SK-N-SH (cell line): ENCODE measurements around the gene CD28. TPM values are rescaled to one million over a fixed set of nuclear protein-coding genes. Genes with fewer than 3 reads are reported as not detected.

Experiments
- CTCF ChIA-PET: fragments of 300-600, 350-600 bp; formaldehyde crosslinking; extraction: SDS; loops from one replicate; lab custom pipeline; 2021; lab: Yijun Ruan, JAX
- POLR2A ChIA-PET: fragments of 350-600 bp; sonication (Branson Sonifier 250); formaldehyde crosslinking; extraction: SDS; loops from one replicate; lab custom pipeline; 2020; ENCODE audit warnings: antibody characterized with exemption, inconsistent platforms; lab: Yijun Ruan, JAX
- DNase-seq: peaks from one replicate; pipeline ENCODE4 v3.0.0; 2012
- H2AFZ ChIP-seq: fragments of 200-600 bp; sonication (generic); 2 replicates; pipeline ENCODE4 v1.8.1; 2016; ENCODE audit warnings: antibody characterized with exemption, mild to moderate bottlenecking, low read depth
- H3F3A ChIP-seq: fragments of 200-600 bp; sonication (generic); replicated peaks from 2 replicates; pipeline ENCODE3; 2016; ENCODE audit warnings: antibody characterized with exemption, mild to moderate bottlenecking; ENCODE audit not compliant: insufficient read depth
- H3K27ac ChIP-seq, 2 experiments: fragments of 200-500 bp in 1 of 2; fragments of 200-600 bp in 1 of 2; sonication (Bioruptor generic) in 1 of 2; sonication (generic), shearing (Covaris generic) in 1 of 2; 2 replicates each; pipeline versions ENCODE4 v1.5.1 to v1.6.1; 2014 to 2016; ENCODE audit warnings: low read depth in 2 of 2, inconsistent platforms in 1 of 2, low read length in 1 of 2, mild to moderate bottlenecking in 1 of 2, mixed read lengths in 1 of 2
- H3K27me3 ChIP-seq: fragments of 200-600 bp; sonication (generic), shearing (Covaris generic); 2 replicates; pipeline ENCODE4 v1.6.1; 2016; ENCODE audit warnings: mixed run types; ENCODE audit not compliant: insufficient read depth
- H3K36me3 ChIP-seq, 2 experiments: fragments of 200-500 bp in 1 of 2; fragments of 200-600 bp in 1 of 2; sonication (Bioruptor generic) in 1 of 2; sonication (generic) in 1 of 2; replicated peaks in 1 of 2; 2 replicates each; pipeline versions ENCODE3 to v1.5.1; 2014 to 2016; ENCODE audit warnings: low read length in 1 of 2, mild to moderate bottlenecking in 1 of 2; ENCODE audit not compliant: insufficient read depth in 2 of 2, control insufficient read depth in 1 of 2
- H3K4me1 ChIP-seq, 2 experiments: fragments of 200-500 bp in 1 of 2; fragments of 200-600 bp in 1 of 2; sonication (Bioruptor generic) in 1 of 2; sonication (generic), shearing (Covaris generic) in 1 of 2; 2 replicates each; pipeline versions ENCODE4 v1.5.1 to v1.6.1; 2014 to 2016; ENCODE audit warnings: low read depth in 1 of 2, low read length in 1 of 2, mixed run types in 1 of 2; ENCODE audit not compliant: insufficient read depth in 2 of 2, control insufficient read depth in 1 of 2
- H3K4me2 ChIP-seq: fragments of 200-600 bp; sonication (generic), shearing (Covaris generic); 2 replicates; pipeline ENCODE4 v1.6.1; 2017; ENCODE audit warnings: mixed run types
- H3K4me3 ChIP-seq, 2 experiments: fragments of 200-500 bp in 1 of 2; fragments of 200-600 bp in 1 of 2; sonication (Bioruptor generic) in 1 of 2; sonication (generic), shearing (Covaris generic) in 1 of 2; 2 replicates each; pipeline versions ENCODE4 v1.5.1 to v1.8.1; 2014 to 2016; ENCODE audit warnings: low read depth in 2 of 2, inconsistent platforms in 1 of 2, low read length in 1 of 2, mild to moderate bottlenecking in 1 of 2, mixed read lengths in 1 of 2, moderate library complexity in 1 of 2
- H3K79me2 ChIP-seq: fragments of 200-600 bp; sonication (generic); 2 replicates; pipeline ENCODE4 v1.8.1; 2017; ENCODE audit warnings: mild to moderate bottlenecking; ENCODE audit not compliant: insufficient read depth
- H3K9ac ChIP-seq: fragments of 200-600 bp; sonication (generic); 2 replicates; pipeline ENCODE4 v1.6.1; 2017; ENCODE audit warnings: mixed run types
- H3K9me2 ChIP-seq: fragments of 200-600 bp; sonication (generic); 2 replicates; pipeline ENCODE4 v1.6.1; 2017; ENCODE audit warnings: mixed run types
- H3K9me3 ChIP-seq: fragments of 200-600 bp; sonication (generic); 2 replicates; pipeline ENCODE4 v1.6.1; 2017; ENCODE audit warnings: mixed run types, mild to moderate bottlenecking, moderate library complexity
- H4K20me1 ChIP-seq: fragments of 200-600 bp; sonication (generic); 2 replicates; pipeline ENCODE4 v1.6.1; 2017; ENCODE audit warnings: mild to moderate bottlenecking, mixed run types; ENCODE audit not compliant: insufficient read depth
- EP300 ChIP-seq, 2 experiments: IDR thresholded peaks; 2 replicates each; pipeline versions ENCODE4 v1.4.0 to v1.6.1; 2012; ENCODE audit warnings: borderline replicate concordance in 1 of 2, low read depth in 1 of 2, low read length in 1 of 2
- EZH2phosphoT487 ChIP-seq: fragments of 200-600 bp; sonication (generic); IDR thresholded peaks from 2 replicates; pipeline ENCODE4 v1.6.1; 2017; ENCODE audit warnings: low read depth, mixed run types, mild to moderate bottlenecking, antibody characterized with exemption, moderate library complexity, borderline replicate concordance
- FOSL2 ChIP-seq: IDR thresholded peaks from 2 replicates; pipeline ENCODE4 v1.4.0; 2012; ENCODE audit warnings: low read depth, mild to moderate bottlenecking, moderate library complexity, borderline replicate concordance
- FOXJ3 ChIP-seq: sonication (generic); formaldehyde crosslinking; IDR thresholded peaks from 2 replicates; pipeline ENCODE4 v1.5.1; 2020; ENCODE audit warnings: mild to moderate bottlenecking, missing genetic modification reagents
- GABPA ChIP-seq: IDR thresholded peaks from 2 replicates; pipeline ENCODE4 v1.4.0; 2012; ENCODE audit warnings: low read depth, mild to moderate bottlenecking
- GATA2 ChIP-seq: sonication (generic); formaldehyde crosslinking; IDR thresholded peaks from 2 replicates; pipeline ENCODE4 v1.5.0; 2020; ENCODE audit warnings: mild to moderate bottlenecking, missing genetic modification reagents
- JUND ChIP-seq: IDR thresholded peaks from 2 replicates; pipeline ENCODE4 v1.4.0; 2012
- MEF2A ChIP-seq: IDR thresholded peaks from 2 replicates; pipeline ENCODE4 v1.4.0; 2012; ENCODE audit warnings: low read depth, borderline replicate concordance
- MXI1 ChIP-seq: IDR thresholded peaks from 2 replicates; pipeline ENCODE4 v1.6.1; 2012; ENCODE audit warnings: mild to moderate bottlenecking, low read depth, low read length, improper control_type of control experiment
- NRF1 ChIP-seq: IDR thresholded peaks from 2 replicates; pipeline ENCODE4 v1.6.1; 2012; ENCODE audit warnings: low read depth, mild to moderate bottlenecking, low read length
- RCOR1 ChIP-seq: fragments of 150-350 bp; IDR thresholded peaks from 2 replicates; pipeline ENCODE4 v1.6.1; 2017; ENCODE audit warnings: antibody characterized with exemption, low read length
- SIN3A ChIP-seq: IDR thresholded peaks from 2 replicates; pipeline ENCODE4 v1.6.1; 2012; ENCODE audit warnings: low read depth, mild to moderate bottlenecking, low read length, moderate library complexity, borderline replicate concordance
- TAF1 ChIP-seq: IDR thresholded peaks from 2 replicates; pipeline ENCODE4 v1.6.1; 2012; ENCODE audit warnings: low read depth, mild to moderate bottlenecking, low read length, moderate library complexity, borderline replicate concordance
- TCF12 ChIP-seq: IDR thresholded peaks from 2 replicates; pipeline ENCODE4 v1.4.0; 2012
- YY1 ChIP-seq: IDR thresholded peaks from 2 replicates; pipeline ENCODE4 v1.4.0; 2012; ENCODE audit warnings: low read depth, mild to moderate bottlenecking
- WGBS: methylation state at CpG from one replicate; pipeline ENCODE4 v1.1.6; 2017; ENCODE audit warnings: low lambda C conversion rate; 5-methylcytosine and 5-hydroxymethylcytosine counted together
- polyA plus RNA-seq, 3 experiments: library from polyadenylated mRNA; depleted of rRNA; stranded (reverse); fragments of >200 nt; gene quantifications; 2 replicates each; pipeline ENCODE4 v1.2.3, GENCODE V29; 2012
- TF ChIP-seq, protein P1 (sequence below): IDR thresholded peaks from 2 replicates; pipeline ENCODE4; 2012
- TF ChIP-seq, protein P2 (sequence below): IDR thresholded peaks from 2 replicates; pipeline ENCODE4 v1.4.0; 2012; ENCODE audit warnings: low read depth, borderline replicate concordance
- TF ChIP-seq, protein P3 (sequence below): fragments of 150-350 bp; IDR thresholded peaks from 2 replicates; pipeline ENCODE4 v1.6.1; 2016; ENCODE audit warnings: mild to moderate bottlenecking, low read depth, low read length
- TF ChIP-seq, protein P4 (sequence below): IDR thresholded peaks from 2 replicates; pipeline ENCODE4 v1.4.0; 2012; ENCODE audit warnings: low read depth

The CD28 gene
- polyA plus RNA-seq, 1 of the 3 experiments (the other 2 are of a cell fraction) = 0.05 TPM

DNA sequence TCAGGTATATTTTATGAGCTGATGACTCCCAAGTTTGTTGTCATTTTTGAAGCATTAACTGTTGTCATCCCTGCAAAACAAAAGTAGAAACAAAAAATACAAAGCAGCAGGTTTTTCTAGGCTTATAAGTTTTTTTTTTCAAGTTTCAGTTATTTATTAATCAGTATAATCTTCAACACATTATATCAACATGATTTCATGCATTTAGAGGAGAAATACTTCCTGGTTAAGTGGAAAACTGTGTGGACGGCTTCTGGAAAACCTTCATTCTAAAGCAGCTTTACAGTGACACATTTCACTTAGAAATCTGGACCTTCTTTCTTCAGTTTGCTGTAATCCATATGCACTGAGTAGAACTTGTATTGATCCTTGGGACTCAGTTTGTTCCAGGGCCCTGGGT is 34.6 kb upstream of the CD28 start:
- Histone ChIP-seq H3K9ac (no peak overlapping the region), H3K27ac (no peak overlapping the region), H3K9me3 (no peaks in the 10 kb centered on the region), H3K4me2 (no peak overlapping the region), H3K27me3 (no peaks in the 10 kb centered on the region), H3F3A (peaks cover 13% of the 10 kb centered on the region), H4K20me1 (no peaks in the 10 kb centered on the region), H3K36me3 (no peaks in the 10 kb centered on the region), H3K79me2 (no peaks in the 10 kb centered on the region), H3K9me2 (no peaks in the 10 kb centered on the region), H3K4me1 (peaks cover 0 to 10% of the 10 kb centered on the region in 2 experiments; a peak in 2 of 4 replicates), H3K4me3 (no peak overlapping the region), H2AFZ (no peak overlapping the region)
- CTCF ChIA-PET = no interaction called here
- 100% methylated on average over 1 of the region's 1 CpG for WGBS
- TF ChIP-seq TAF1 (no peak), GATA2 (CRISPR knock-in tag) (no peak), RCOR1 (no peak), GABPA (no peak)
- DNase-seq = no peak
- POLR2A ChIA-PET = no interaction called here

DNA sequence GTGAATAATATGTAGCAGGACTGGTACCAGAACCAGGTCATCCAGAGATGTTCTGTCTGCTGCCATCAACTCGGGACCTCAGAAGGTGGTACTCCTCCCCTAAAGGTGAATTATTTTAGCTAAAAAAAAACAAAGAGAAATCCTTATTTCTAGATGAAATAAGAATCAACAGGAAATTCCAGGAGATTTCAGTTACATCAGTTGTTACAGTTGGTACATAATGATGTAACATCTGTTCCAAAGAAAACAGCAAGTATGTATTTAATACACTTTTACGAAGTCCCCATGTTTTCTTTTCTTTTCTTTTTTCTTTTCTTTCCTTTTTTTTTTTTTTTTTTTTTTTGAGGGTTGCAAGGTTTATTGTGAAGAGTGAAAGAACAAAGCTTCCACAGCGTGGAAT is 33.6 kb upstream of the CD28 start:
- no peak for DNase-seq
- Histone ChIP-seq H3F3A (peaks cover 13% of the 10 kb centered on the region), H3K27ac (no peak overlapping the region), H3K4me3 (no peak overlapping the region), H3K9ac (no peak overlapping the region), H3K9me2 (no peaks in the 10 kb centered on the region), H4K20me1 (no peaks in the 10 kb centered on the region), H3K79me2 (no peaks in the 10 kb centered on the region), H3K4me1 (peaks cover 0 to 10% of the 10 kb centered on the region in 2 experiments; a peak in 2 of 4 replicates), H3K9me3 (no peaks in the 10 kb centered on the region), H3K4me2 (no peak overlapping the region), H3K27me3 (no peaks in the 10 kb centered on the region), H2AFZ (no peak overlapping the region), H3K36me3 (no peaks in the 10 kb centered on the region)
- ChIA-PET POLR2A (no interaction called here), CTCF (interaction anchor here (1.0 kb wide), 1 partner anchor 110 kb away, joined by 3 read pairs; no protein-coding TSS in a partner anchor)
- no peak for TF ChIP-seq EP300 (IDR thresholded peaks at IDR 0.05; ENCODE audit: borderline replicate concordance in 1 of 2, low read depth in 1 of 2, low read length in 1 of 2)
- TF ChIP-seq RCOR1 = no peak
- no peak for TF ChIP-seq MXI1
- TF ChIP-seq GATA2 (CRISPR knock-in tag) = no peak
- TF ChIP-seq, protein P1, sequence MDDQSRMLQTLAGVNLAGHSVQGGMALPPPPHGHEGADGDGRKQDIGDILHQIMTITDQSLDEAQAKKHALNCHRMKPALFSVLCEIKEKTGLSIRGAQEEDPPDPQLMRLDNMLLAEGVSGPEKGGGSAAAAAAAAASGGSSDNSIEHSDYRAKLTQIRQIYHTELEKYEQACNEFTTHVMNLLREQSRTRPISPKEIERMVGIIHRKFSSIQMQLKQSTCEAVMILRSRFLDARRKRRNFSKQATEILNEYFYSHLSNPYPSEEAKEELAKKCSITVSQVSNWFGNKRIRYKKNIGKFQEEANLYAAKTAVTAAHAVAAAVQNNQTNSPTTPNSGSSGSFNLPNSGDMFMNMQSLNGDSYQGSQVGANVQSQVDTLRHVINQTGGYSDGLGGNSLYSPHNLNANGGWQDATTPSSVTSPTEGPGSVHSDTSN = no peak
- TF ChIP-seq EZH2phosphoT487 = no peak
- TF ChIP-seq, protein P2, sequence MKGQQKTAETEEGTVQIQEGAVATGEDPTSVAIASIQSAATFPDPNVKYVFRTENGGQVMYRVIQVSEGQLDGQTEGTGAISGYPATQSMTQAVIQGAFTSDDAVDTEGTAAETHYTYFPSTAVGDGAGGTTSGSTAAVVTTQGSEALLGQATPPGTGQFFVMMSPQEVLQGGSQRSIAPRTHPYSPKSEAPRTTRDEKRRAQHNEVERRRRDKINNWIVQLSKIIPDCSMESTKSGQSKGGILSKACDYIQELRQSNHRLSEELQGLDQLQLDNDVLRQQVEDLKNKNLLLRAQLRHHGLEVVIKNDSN = no peak
- TF ChIP-seq JUND = no peak
- TF ChIP-seq, protein P3, sequence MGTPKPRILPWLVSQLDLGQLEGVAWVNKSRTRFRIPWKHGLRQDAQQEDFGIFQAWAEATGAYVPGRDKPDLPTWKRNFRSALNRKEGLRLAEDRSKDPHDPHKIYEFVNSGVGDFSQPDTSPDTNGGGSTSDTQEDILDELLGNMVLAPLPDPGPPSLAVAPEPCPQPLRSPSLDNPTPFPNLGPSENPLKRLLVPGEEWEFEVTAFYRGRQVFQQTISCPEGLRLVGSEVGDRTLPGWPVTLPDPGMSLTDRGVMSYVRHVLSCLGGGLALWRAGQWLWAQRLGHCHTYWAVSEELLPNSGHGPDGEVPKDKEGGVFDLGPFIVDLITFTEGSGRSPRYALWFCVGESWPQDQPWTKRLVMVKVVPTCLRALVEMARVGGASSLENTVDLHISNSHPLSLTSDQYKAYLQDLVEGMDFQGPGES = no peak
- TF ChIP-seq FOXJ3 (CRISPR knock-in tag) = no peak
- no peak for TF ChIP-seq FOSL2
- no peak for TF ChIP-seq TAF1
- TF ChIP-seq, protein P4, sequence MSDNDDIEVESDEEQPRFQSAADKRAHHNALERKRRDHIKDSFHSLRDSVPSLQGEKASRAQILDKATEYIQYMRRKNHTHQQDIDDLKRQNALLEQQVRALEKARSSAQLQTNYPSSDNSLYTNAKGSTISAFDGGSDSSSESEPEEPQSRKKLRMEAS = no peak
- no peak for TF ChIP-seq SIN3A
- TF ChIP-seq NRF1 = no peak
- no peak for TF ChIP-seq YY1
- TF ChIP-seq TCF12 = no peak
- no peak for TF ChIP-seq MEF2A
- 82% methylated on average over 3 of the region's 3 CpGs for WGBS
